Measurements from ENCODE around the gene HBA1.

GRCh38 chr16:168424-168823, 8.1 kb upstream of the HBA1 start:
- TF ChIP-seq REST (IDR thresholded peaks at IDR 0.05; ENCODE audit: low read depth) = no peak
- no peak for TF ChIP-seq TAF1 (IDR thresholded peaks at IDR 0.05; ENCODE audit: low read depth)
- no peak for TF ChIP-seq FOXM1 (IDR thresholded peaks at IDR 0.05; ENCODE audit: borderline replicate concordance, low read depth)
- no peak for TF ChIP-seq YY1 (IDR thresholded peaks at IDR 0.05; ENCODE audit: low read depth)
- TF ChIP-seq EGR1 (IDR thresholded peaks at IDR 0.05) = no peak
